Chondrocyte (in vitro differentiated cells): ENCODE results near the gene TMUB1. TPM values are rescaled to one million over a fixed set of nuclear protein-coding genes. Genes with fewer than 3 reads are reported as not detected.

Experiments
- DNase-seq: peaks from one replicate; pipeline ENCODE4 v3.0.0; 2021; ENCODE audit warnings: mixed read lengths, low spot score
- H3K27ac Mint-ChIP-seq: one replicate; pipeline ENCODE4 v1.8.0; 2021; ENCODE audit warnings: mild to moderate bottlenecking, moderate library complexity, mixed read lengths; ENCODE audit not compliant: unreplicated experiment
- H3K27me3 Mint-ChIP-seq: 2 replicates; pipeline ENCODE4 v1.8.0; 2021; ENCODE audit warnings: low read depth, mixed read lengths
- H3K36me3 Mint-ChIP-seq: 2 replicates; pipeline ENCODE4 v1.8.0; 2021; ENCODE audit warnings: low read depth, mixed read lengths
- H3K4me1 Mint-ChIP-seq: 2 replicates; pipeline ENCODE4 v1.8.0; 2021; ENCODE audit warnings: low read depth, mild to moderate bottlenecking, mixed read lengths
- H3K4me3 Mint-ChIP-seq: one replicate; pipeline ENCODE4 v1.8.0; 2021; ENCODE audit warnings: mild to moderate bottlenecking, moderate library complexity, mixed read lengths; ENCODE audit not compliant: unreplicated experiment
- H3K9me3 Mint-ChIP-seq: 2 replicates; pipeline ENCODE4 v1.8.0; 2021; ENCODE audit warnings: low read depth, mixed read lengths
- total RNA-seq: library from RNA; stranded (reverse); gene quantifications from 3 replicates; pipeline ENCODE4 v1.2.1, GENCODE V29; 2021
- TF ChIP-seq, protein P1 (sequence below): fragments of 200-600 bp; sonication (generic); IDR thresholded peaks from 2 replicates; pipeline ENCODE4 v1.5.0; 2021; ENCODE audit warnings: antibody characterized with exemption, mild to moderate bottlenecking, moderate library complexity

TMUB1 gene
- total RNA-seq, 1 donor from 2014 or later, result 33.2 TPM

DNA sequence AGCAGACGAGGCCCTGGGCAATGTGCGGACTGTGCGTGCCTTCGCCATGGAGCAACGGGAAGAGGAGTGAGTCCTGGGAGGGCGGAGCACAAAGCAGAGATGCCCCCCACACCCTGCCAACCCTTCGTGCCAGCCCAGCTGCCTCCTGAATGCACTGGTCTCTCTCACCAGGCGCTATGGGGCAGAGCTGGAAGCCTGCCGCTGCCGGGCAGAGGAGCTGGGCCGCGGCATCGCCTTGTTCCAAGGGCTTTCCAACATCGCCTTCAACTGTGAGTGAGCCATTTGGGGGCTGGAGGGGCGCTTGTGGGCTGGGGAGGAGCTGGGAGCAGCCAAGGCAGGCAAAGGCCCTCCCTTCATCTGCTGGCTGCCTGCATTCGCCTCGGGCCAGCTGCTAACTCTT, 47.4 kb downstream of the TMUB1 start:
- H3K4me1 Mint-ChIP-seq, result peaks cover 27% of the 10 kb centered on the region
- H3K27me3 Mint-ChIP-seq, result no peaks in the 10 kb centered on the region
- TF ChIP-seq, protein P1, sequence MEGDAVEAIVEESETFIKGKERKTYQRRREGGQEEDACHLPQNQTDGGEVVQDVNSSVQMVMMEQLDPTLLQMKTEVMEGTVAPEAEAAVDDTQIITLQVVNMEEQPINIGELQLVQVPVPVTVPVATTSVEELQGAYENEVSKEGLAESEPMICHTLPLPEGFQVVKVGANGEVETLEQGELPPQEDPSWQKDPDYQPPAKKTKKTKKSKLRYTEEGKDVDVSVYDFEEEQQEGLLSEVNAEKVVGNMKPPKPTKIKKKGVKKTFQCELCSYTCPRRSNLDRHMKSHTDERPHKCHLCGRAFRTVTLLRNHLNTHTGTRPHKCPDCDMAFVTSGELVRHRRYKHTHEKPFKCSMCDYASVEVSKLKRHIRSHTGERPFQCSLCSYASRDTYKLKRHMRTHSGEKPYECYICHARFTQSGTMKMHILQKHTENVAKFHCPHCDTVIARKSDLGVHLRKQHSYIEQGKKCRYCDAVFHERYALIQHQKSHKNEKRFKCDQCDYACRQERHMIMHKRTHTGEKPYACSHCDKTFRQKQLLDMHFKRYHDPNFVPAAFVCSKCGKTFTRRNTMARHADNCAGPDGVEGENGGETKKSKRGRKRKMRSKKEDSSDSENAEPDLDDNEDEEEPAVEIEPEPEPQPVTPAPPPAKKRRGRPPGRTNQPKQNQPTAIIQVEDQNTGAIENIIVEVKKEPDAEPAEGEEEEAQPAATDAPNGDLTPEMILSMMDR, result no peak
- H3K4me3 Mint-ChIP-seq, result no peak overlapping the region
- H3K27ac Mint-ChIP-seq, result no peak overlapping the region
- H3K9me3 Mint-ChIP-seq, result no peaks in the 10 kb centered on the region
- peaks cover 3% of the 10 kb centered on the region for H3K36me3 Mint-ChIP-seq
- no peak for DNase-seq

DNA sequence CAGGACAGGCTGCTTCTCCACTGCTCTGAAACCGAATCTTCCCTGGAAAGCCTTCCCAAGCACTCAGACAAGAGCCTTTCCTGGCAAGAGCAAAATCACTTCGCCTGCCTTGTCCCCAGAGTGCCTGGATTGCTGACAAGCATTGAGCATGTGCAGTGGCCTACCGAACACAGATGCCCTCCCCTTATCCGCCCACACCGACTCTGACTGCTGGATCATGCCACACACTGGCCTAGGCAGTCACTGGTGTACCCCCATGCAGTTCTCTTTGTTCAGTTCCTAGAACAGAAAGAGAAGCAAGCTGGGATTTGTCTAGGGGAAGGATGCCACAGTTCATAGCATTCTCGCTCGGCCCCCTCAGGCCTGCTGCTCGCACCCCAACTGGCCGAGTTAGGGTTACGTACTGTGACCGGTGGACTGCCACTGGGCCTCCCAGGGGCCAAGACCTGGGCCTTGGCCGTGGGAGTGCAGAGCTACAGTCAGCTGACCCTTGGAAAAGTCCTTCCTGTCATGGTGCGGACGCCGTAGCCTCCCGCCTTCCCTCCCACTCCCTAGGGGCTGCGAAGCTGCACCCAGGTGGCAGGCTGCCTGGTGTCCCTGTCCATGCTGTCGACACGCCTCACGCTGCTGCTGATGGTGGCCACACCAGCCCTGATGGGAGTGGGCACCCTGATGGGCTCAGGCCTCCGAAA, 48.1 kb downstream of the TMUB1 start:
- H3K4me3 Mint-ChIP-seq, result no peak overlapping the region

GRCh38 chr7:151034312-151035025, 48.8 kb downstream of the TMUB1 start:
- peaks cover 3% of the 10 kb centered on the region for H3K36me3 Mint-ChIP-seq
- H3K27me3 Mint-ChIP-seq, result no peaks in the 10 kb centered on the region
- no peak overlapping the region for H3K4me3 Mint-ChIP-seq
- no peak for DNase-seq
- no peaks in the 10 kb centered on the region for H3K9me3 Mint-ChIP-seq
- no peak overlapping the region for H3K27ac Mint-ChIP-seq
- TF ChIP-seq, protein P1, result no peak
- peaks cover 24% of the 10 kb centered on the region for H3K4me1 Mint-ChIP-seq

More for the DNA sequence above, 48.1 kb downstream of the TMUB1 start:
- peaks cover 26% of the 10 kb centered on the region for H3K4me1 Mint-ChIP-seq
- H3K9me3 Mint-ChIP-seq, result no peaks in the 10 kb centered on the region
- DNase-seq, result no peak
- no peak overlapping the region for H3K27ac Mint-ChIP-seq
- H3K27me3 Mint-ChIP-seq, result no peaks in the 10 kb centered on the region
- H3K36me3 Mint-ChIP-seq, result peaks cover 3% of the 10 kb centered on the region
- TF ChIP-seq, protein P1, result no peak

DNA sequence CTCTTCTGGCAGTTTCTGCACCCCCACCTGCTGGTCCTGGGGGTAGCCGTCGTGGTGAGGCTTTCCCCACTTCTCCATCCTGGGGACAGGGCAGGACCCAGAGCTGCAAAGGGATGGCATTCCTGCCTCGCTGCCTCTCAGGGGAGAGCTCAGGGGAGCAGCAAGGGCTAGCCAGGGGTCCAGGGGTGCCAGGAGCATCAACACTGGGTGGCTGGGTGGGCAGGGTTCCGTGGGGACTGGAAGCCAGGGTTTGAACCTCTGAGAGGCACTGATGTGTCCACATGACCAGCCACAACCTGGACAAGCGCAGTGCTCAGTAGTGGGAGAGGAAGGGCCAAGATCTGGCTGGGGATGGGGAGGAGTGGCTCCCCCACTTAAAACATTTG, 49.4 kb downstream of the TMUB1 start:
- no peak overlapping the region for H3K4me3 Mint-ChIP-seq
- DNase-seq, result no peak
- peaks cover 24% of the 10 kb centered on the region for H3K4me1 Mint-ChIP-seq
- no peaks in the 10 kb centered on the region for H3K27me3 Mint-ChIP-seq
- H3K9me3 Mint-ChIP-seq, result no peaks in the 10 kb centered on the region
- peaks cover 3% of the 10 kb centered on the region for H3K36me3 Mint-ChIP-seq
- TF ChIP-seq, protein P1, result no peak
- no peak overlapping the region for H3K27ac Mint-ChIP-seq

DNA sequence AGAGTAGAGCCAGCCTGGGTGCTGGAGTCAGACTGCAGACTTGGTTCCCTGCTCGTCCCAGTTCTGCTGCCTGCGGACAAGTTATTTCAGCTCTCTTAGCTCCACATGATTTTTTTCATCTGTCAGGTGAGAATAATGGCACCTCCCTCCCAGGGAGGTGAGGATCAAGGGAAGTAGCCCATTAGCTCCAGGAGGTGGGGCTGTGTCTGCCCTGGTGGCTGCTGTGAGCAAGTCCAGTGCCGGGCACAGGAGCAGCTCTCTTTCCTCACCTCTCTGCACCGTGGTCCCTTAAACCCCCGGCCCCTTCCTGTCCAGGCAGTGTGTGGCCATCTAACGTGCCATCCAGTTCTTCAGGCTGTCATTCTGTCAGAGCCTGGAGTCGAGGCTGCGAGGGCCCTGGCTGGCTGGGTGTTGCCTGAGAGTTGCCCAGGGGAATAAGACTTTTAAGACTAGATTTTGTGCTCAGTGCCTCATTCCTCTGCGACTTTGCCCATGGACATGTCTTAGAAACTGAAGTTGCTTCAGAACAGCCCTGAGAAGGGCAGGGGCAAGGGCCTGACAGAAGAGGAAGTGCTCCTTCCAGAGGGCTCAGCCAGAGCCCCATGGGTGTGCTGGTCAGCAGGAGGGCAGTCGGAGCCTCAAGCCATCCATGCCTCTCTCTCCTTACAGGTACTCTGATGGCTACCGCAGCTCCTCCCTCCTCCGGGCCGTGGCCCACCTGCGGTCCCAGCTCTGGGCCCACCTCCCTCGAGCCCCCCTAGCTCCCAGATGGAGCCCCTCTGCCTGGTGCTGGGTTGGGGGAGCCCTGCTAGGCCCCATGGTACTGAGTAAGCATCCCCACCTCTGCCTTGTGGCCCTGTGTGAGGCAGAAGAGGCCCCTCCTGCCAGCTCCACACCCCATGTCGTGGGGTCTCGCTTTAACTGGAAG, 50.1 kb downstream of the TMUB1 start:
- H3K36me3 Mint-ChIP-seq, result peaks cover 5% of the 10 kb centered on the region
- H3K4me3 Mint-ChIP-seq, result no peak overlapping the region
- peaks cover 21% of the 10 kb centered on the region for H3K4me1 Mint-ChIP-seq
- no peaks in the 10 kb centered on the region for H3K27me3 Mint-ChIP-seq
- TF ChIP-seq, protein P1, result no peak
- no peaks in the 10 kb centered on the region for H3K9me3 Mint-ChIP-seq
- H3K27ac Mint-ChIP-seq, result no peak overlapping the region
- DNase-seq, result no peak
